ENCODE data around the gene CELF2.

The CELF2 gene

GRCh38 chr10:11262494-11263345 is 245.0 kb downstream of the CELF2 start:
- DNase-seq (ENCODE audit: low read depth in 2 of 3, low spot score in 2 of 3): no peak

GRCh38 chr10:11263767-11264166 is 246.1 kb downstream of the CELF2 start:
- no peak for DNase-seq (ENCODE audit: low read depth in 2 of 3, low spot score in 2 of 3)

GRCh38 chr10:11264296-11265048 is 246.8 kb downstream of the CELF2 start:
- no peak for DNase-seq (ENCODE audit: low read depth in 2 of 3, low spot score in 2 of 3)

- DNase-seq (ENCODE audit: low read depth in 2 of 3, low spot score in 2 of 3): no peak
These were observed 247.8 kb downstream of the CELF2 start for GRCh38 chr10:11265484-11265883.

GRCh38 chr10:11266426-11266825 is 248.8 kb downstream of the CELF2 start:
- no peak for DNase-seq (ENCODE audit: low read depth in 2 of 3, low spot score in 2 of 3)

- peak; percentile 51 to 58 (median 58) for DNase-seq (ENCODE audit: low read depth in 2 of 3, low spot score in 2 of 3)
These were observed 252.6 kb downstream of the CELF2 start for GRCh38 chr10:11270135-11270857.

- no peak for DNase-seq (ENCODE audit: low read depth in 2 of 3, low spot score in 2 of 3)
These were observed 253.1 kb downstream of the CELF2 start for GRCh38 chr10:11270858-11271179.

- DNase-seq (ENCODE audit: low read depth in 2 of 3, low spot score in 2 of 3): no peak
These were observed 255.3 kb downstream of the CELF2 start for GRCh38 chr10:11272915-11273389.

- DNase-seq (ENCODE audit: low read depth in 2 of 3, low spot score in 2 of 3): no peak
These were observed 256.8 kb downstream of the CELF2 start for GRCh38 chr10:11274452-11274851.

- no peak for DNase-seq (ENCODE audit: low read depth in 2 of 3, low spot score in 2 of 3)
These were observed 258.0 kb downstream of the CELF2 start for GRCh38 chr10:11275651-11276050.

GRCh38 chr10:11276449-11276990 is 258.8 kb downstream of the CELF2 start:
- DNase-seq (ENCODE audit: low read depth in 2 of 3, low spot score in 2 of 3): no peak

GRCh38 chr10:11279314-11279713 is 261.6 kb downstream of the CELF2 start:
- DNase-seq (ENCODE audit: low read depth in 2 of 3, low spot score in 2 of 3): no peak

GRCh38 chr10:11280187-11280932 is 262.7 kb downstream of the CELF2 start:
- no peak for DNase-seq (ENCODE audit: low read depth in 2 of 3, low spot score in 2 of 3)

- DNase-seq (ENCODE audit: low read depth in 2 of 3, low spot score in 2 of 3): no peak
These were observed 264.5 kb downstream of the CELF2 start for GRCh38 chr10:11282156-11282555.

GRCh38 chr10:11282661-11283060 is 265.0 kb downstream of the CELF2 start:
- no peak for DNase-seq (ENCODE audit: low read depth in 2 of 3, low spot score in 2 of 3)

GRCh38 chr10:11284291-11285085 is 266.8 kb downstream of the CELF2 start:
- DNase-seq (ENCODE audit: low read depth in 2 of 3, low spot score in 2 of 3): no peak

- DNase-seq (ENCODE audit: low read depth in 2 of 3, low spot score in 2 of 3): no peak
These were observed 267.5 kb downstream of the CELF2 start for GRCh38 chr10:11285171-11285570.

- DNase-seq (ENCODE audit: low read depth in 2 of 3, low spot score in 2 of 3): no peak
These were observed 268.7 kb downstream of the CELF2 start for GRCh38 chr10:11286261-11286852.

GRCh38 chr10:11288302-11288701 is 270.6 kb downstream of the CELF2 start:
- no peak for DNase-seq (ENCODE audit: low read depth in 2 of 3, low spot score in 2 of 3)
